Measurements from ENCODE around the gene CXCR6. TPM values are rescaled to one million over a fixed set of nuclear protein-coding genes. Genes with fewer than 3 reads are reported as not detected.

CXCR6 gene
- total and polyA plus RNA-seq, 2 of the 8 experiments (the other 6 are each of a cell fraction or from before 2014, with no cell fraction given): not detected

GRCh38 chr3:45951946-45952345, 8.7 kb downstream of the CXCR6 start:
- H4K5ac ChIP-seq (ENCODE audit: insufficient read length, low read depth, low read length): no peak overlapping the region
- CTCF ChIA-PET (ENCODE audit: partially characterized antibody): interaction anchor here (1.2 to 2.7 kb wide), 3 partner anchors 9 to 17 kb away, joined by 4 to 20 read pairs (median 6); partner anchors contain the start of gene CXCR6
- H2BK5ac ChIP-seq (ENCODE audit: low read depth, low read length): no peak overlapping the region
- no peak overlapping the region for H3K27ac ChIP-seq (ENCODE audit: low read depth, low read length)
- no peak overlapping the region for H3K23ac ChIP-seq (ENCODE audit: insufficient read length)
- no peak for DNase-seq (ENCODE audit: low read depth in 1 of 2, low spot score in 2 of 2)
- no peak overlapping the region for H2BK20ac ChIP-seq (ENCODE audit: low read length)
- no peaks in the 10 kb centered on the region for H3K9me3 ChIP-seq (ENCODE audit: insufficient read depth in 2 of 2, low read depth in 1 of 2, low read length in 1 of 2)
- POLR2A ChIA-PET (ENCODE audit: partially characterized antibody): no interaction called here
- no peak overlapping the region for H3K56ac ChIP-seq (replicated peaks; ENCODE audit: insufficient read length, low read depth, low read length)
- H4K8ac ChIP-seq (ENCODE audit: extremely low read depth, insufficient read depth, low read length): no peak overlapping the region
- no peaks in the 10 kb centered on the region for H3K79me2 ChIP-seq (ENCODE audit: control insufficient read depth in 1 of 2, insufficient read depth in 2 of 2, low read length in 2 of 2)
- H3K4me3 ChIP-seq (ENCODE audit: extremely low read depth in 1 of 4, insufficient read depth in 2 of 4, low read depth in 3 of 4, low read length in 4 of 4): no peak overlapping the region
- H2AFZ ChIP-seq (ENCODE audit: low read length): no peak overlapping the region
- no peak overlapping the region for H3K9ac ChIP-seq (replicated peaks in 1 of 4; ENCODE audit: extremely low read depth in 1 of 4, low read depth in 3 of 4, low read length in 3 of 4)
- H2BK12ac ChIP-seq (ENCODE audit: low read depth, low read length): no peak overlapping the region
- no peak overlapping the region for H3K4me2 ChIP-seq (ENCODE audit: insufficient read depth in 1 of 2, low read depth in 2 of 2, low read length in 2 of 2)
- no peaks in the 10 kb centered on the region for H3K23me2 ChIP-seq (ENCODE audit: low read depth, low read length)
- no peak overlapping the region for H2BK15ac ChIP-seq (ENCODE audit: low read length)
- no peak overlapping the region for H2BK120ac ChIP-seq (replicated peaks; ENCODE audit: low read depth, low read length)
- H3K4ac ChIP-seq (replicated peaks; ENCODE audit: insufficient read length, low read depth, low read length): no peak overlapping the region
- FAIRE-seq: no peak
- H3K4me1 ChIP-seq (replicated peaks in 1 of 4; ENCODE audit: control insufficient read depth in 3 of 4, insufficient read depth in 4 of 4, low read length in 3 of 4): no peaks in the 10 kb centered on the region
- H4K20me1 ChIP-seq (replicated peaks in 1 of 2; ENCODE audit: control insufficient read depth in 1 of 2, insufficient read depth in 2 of 2, low read length in 2 of 2): peaks cover 0 to 2% of the 10 kb centered on the region in 2 experiments
- no peak overlapping the region for H3K14ac ChIP-seq (ENCODE audit: insufficient read length)
- 90% methylated on average over 6 of the region's 6 CpGs; no CpG with 5 or more reads in 1 of the 2 experiments for WGBS, 2 experiments (ENCODE audit: extremely low coverage in 1 of 2, insufficient coverage in 1 of 2, insufficient read length in 1 of 2, insufficient replicate concordance in 2 of 2, low coverage in 1 of 2, low lambda C conversion rate in 2 of 2, missing lambda C conversion rate in 1 of 2)
- H3K79me1 ChIP-seq (ENCODE audit: low read depth, low read length): no peaks in the 10 kb centered on the region
- no peak overlapping the region for H4K91ac ChIP-seq (replicated peaks; ENCODE audit: insufficient read length, low read length)
- no peaks in the 10 kb centered on the region; a peak in 1 of 7 replicates for H3K27me3 ChIP-seq (replicated peaks in 1 of 4; ENCODE audit: control insufficient read depth in 3 of 4, extremely low read depth in 1 of 4, insufficient read depth in 3 of 4, low read length in 3 of 4)
- no peak overlapping the region for H3K18ac ChIP-seq (ENCODE audit: extremely low read depth, low read length)
- no peak overlapping the region for H2AK5ac ChIP-seq (ENCODE audit: low read depth, low read length)
- peaks cover 15 to 75% (median 60%) of the 10 kb centered on the region in 4 experiments; a peak in 7 of 8 replicates for H3K36me3 ChIP-seq (ENCODE audit: control insufficient read depth in 2 of 4, insufficient read depth in 4 of 4, low read length in 3 of 4)
- TF ChIP-seq, protein P1, sequence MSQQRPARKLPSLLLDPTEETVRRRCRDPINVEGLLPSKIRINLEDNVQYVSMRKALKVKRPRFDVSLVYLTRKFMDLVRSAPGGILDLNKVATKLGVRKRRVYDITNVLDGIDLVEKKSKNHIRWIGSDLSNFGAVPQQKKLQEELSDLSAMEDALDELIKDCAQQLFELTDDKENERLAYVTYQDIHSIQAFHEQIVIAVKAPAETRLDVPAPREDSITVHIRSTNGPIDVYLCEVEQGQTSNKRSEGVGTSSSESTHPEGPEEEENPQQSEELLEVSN (IDR thresholded peaks at IDR 0.05): no peak
- TF ChIP-seq POLR2AphosphoS5 (IDR thresholded peaks at IDR 0.05; ENCODE audit: low read depth, low read length) (no peak), CTCF (IDR thresholded peaks at IDR 0.05; ENCODE audit: control extremely low read depth in 1 of 3, insufficient read depth in 1 of 3, low read depth in 1 of 3, low read length in 3 of 3) (no peak), FOSL1 (IDR thresholded peaks at IDR 0.05; ENCODE audit: insufficient read depth, low read depth, low read length) (no peak), JUND (IDR thresholded peaks at IDR 0.05; ENCODE audit: low read length) (no peak), SRF (IDR thresholded peaks at IDR 0.05; ENCODE audit: low read depth, low read length) (no peak), RAD21 (IDR thresholded peaks at IDR 0.05 in 1 of 2, conservative IDR thresholded peaks at IDR 0.05 in 1 of 2; ENCODE audit: low read depth in 2 of 2, low read length in 2 of 2) (no peak), KDM1A (IDR thresholded peaks at IDR 0.05; ENCODE audit: borderline replicate concordance, low read length) (no peak), KDM4A (IDR thresholded peaks at IDR 0.05; ENCODE audit: low read depth, low read length, severe bottlenecking) (no peak)
- TF ChIP-seq, protein P2, sequence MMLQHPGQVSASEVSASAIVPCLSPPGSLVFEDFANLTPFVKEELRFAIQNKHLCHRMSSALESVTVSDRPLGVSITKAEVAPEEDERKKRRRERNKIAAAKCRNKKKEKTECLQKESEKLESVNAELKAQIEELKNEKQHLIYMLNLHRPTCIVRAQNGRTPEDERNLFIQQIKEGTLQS (IDR thresholded peaks at IDR 0.05; ENCODE audit: insufficient read depth, low read depth, low read length): no peak
